Keratinocyte (primary cell): ENCODE data around the gene NIPBL. TPM values are rescaled to one million over a fixed set of nuclear protein-coding genes. Genes with fewer than 3 reads are reported as not detected.

Source experiments
- DNase-seq: peaks from one replicate; pipeline ENCODE4 v3.0.0-alpha.2; 2011; ENCODE audit warnings: low read depth, missing footprints, low spot score
- FAIRE-seq: peaks from 2 replicates; lab custom pipeline; 2011; peaks lifted over from hg19 to GRCh38; lab: Jason Lieb, UNC
- H2AFZ ChIP-seq: 2 replicates; pipeline ENCODE4 v1.6.0; 2012; ENCODE audit warnings: low read length, control low read depth, inconsistent platforms; ENCODE audit not compliant: control insufficient read depth
- H3K27ac ChIP-seq: 2 replicates; pipeline ENCODE4 v1.5.1; 2011; ENCODE audit warnings: low read length; ENCODE audit not compliant: control insufficient read depth, insufficient read depth
- H3K27me3 ChIP-seq: 3 replicates; pipeline ENCODE4 v1.6.0; 2011; ENCODE audit warnings: low read length; ENCODE audit not compliant: control insufficient read depth, insufficient read depth; ENCODE audit errors: extremely low read depth
- H3K36me3 ChIP-seq, 2 experiments: 2 replicates in 1 of 2; 3 replicates in 1 of 2; pipeline ENCODE4 v1.5.1; 2011; ENCODE audit warnings: low read length in 2 of 2, mild to moderate bottlenecking in 1 of 2; ENCODE audit not compliant: control insufficient read depth in 2 of 2, insufficient read depth in 2 of 2; ENCODE audit errors: extremely low read depth in 1 of 2
- H3K4me1 ChIP-seq: 3 replicates; pipeline ENCODE4 v1.5.1; 2011; ENCODE audit warnings: low read length; ENCODE audit not compliant: control insufficient read depth, insufficient read depth; ENCODE audit errors: extremely low read depth
- H3K4me2 ChIP-seq: 3 replicates; pipeline ENCODE4 v1.6.0; 2011; ENCODE audit warnings: low read depth, low read length; ENCODE audit not compliant: control insufficient read depth, insufficient read depth; ENCODE audit errors: extremely low read depth
- H3K4me3 ChIP-seq, 3 experiments: fragments of 200-600 bp in 1 of 3; sonication (generic) in 1 of 3; 2 replicates in 2 of 3; 3 replicates in 1 of 3; pipeline ENCODE4 v1.5.1; 2011 to 2016; ENCODE audit warnings: low read length in 3 of 3, mild to moderate bottlenecking in 3 of 3, control low read depth in 2 of 3, inconsistent platforms in 1 of 3, low read depth in 1 of 3, mixed read lengths in 1 of 3, mixed run types in 1 of 3, moderate library complexity in 1 of 3; ENCODE audit not compliant: control insufficient read depth in 2 of 3, insufficient read depth in 2 of 3; ENCODE audit errors: extremely low read depth in 1 of 3
- H3K79me2 ChIP-seq: 2 replicates; pipeline ENCODE4 v1.6.0; 2012; ENCODE audit warnings: low read length; ENCODE audit not compliant: control insufficient read depth, insufficient read depth
- H3K9ac ChIP-seq: 3 replicates; pipeline ENCODE4 v1.6.0; 2011; ENCODE audit warnings: low read length; ENCODE audit not compliant: control insufficient read depth, insufficient read depth; ENCODE audit errors: extremely low read depth
- H3K9me1 ChIP-seq: 3 replicates; pipeline ENCODE4 v1.6.0; 2011; ENCODE audit warnings: low read length; ENCODE audit not compliant: control insufficient read depth, insufficient read depth; ENCODE audit errors: extremely low read depth
- H3K9me3 ChIP-seq: 2 replicates; pipeline ENCODE4 v1.5.1; 2012; ENCODE audit warnings: low read depth, low read length; ENCODE audit not compliant: control insufficient read depth
- H4K20me1 ChIP-seq: 3 replicates; pipeline ENCODE4 v1.6.0; 2011; ENCODE audit warnings: low read length; ENCODE audit not compliant: control insufficient read depth, insufficient read depth; ENCODE audit errors: extremely low read depth
- CTCF ChIP-seq, 3 experiments: IDR thresholded peaks in 1 of 3; conservative IDR thresholded peaks in 1 of 3; optimal IDR thresholded peaks in 1 of 3; 2 replicates in 2 of 3; 3 replicates in 1 of 3; pipeline versions ENCODE3 to v1.5.1; 2011; ENCODE audit warnings: low read length in 3 of 3, mild to moderate bottlenecking in 3 of 3, moderate library complexity in 2 of 3, control low read depth in 1 of 3, inconsistent platforms in 1 of 3; ENCODE audit not compliant: insufficient read depth in 2 of 3; ENCODE audit errors: extremely low read depth in 1 of 3
- EZH2 ChIP-seq: IDR thresholded peaks from one replicate; pipeline ENCODE4 v1.6.1; 2012; ENCODE audit warnings: inconsistent platforms, mild to moderate bottlenecking, low read length, moderate library complexity
- dilution Hi-C: fragments of 300-500 bp; cut with MboI; formaldehyde crosslinking; loops from one replicate; pipeline ENCODE4 v1.7.0; 2020; ENCODE audit warnings: low sequenced_read_pairs; ENCODE audit not compliant: extremely low pct_ligation_motif_present
- polyA plus RNA-seq, 5 experiments: library from polyadenylated mRNA; depleted of rRNA in 3 of 5; stranded (reverse) in 3 of 5; stranded (forward) in 1 of 5; unstranded in 1 of 5; fragments of >200 nt; gene quantifications; 1 replicate in 1 of 5; 2 replicates in 3 of 5; 3 replicates in 1 of 5; pipeline versions ENCODE4 v1.2.1 to v1.2.3, GENCODE V29; 2011 to 2012; ENCODE audit warnings: missing spikeins in 2 of 5, low read depth in 1 of 5, low replicate concordance in 1 of 5

Gene NIPBL
- polyA plus RNA-seq, 1 donor (not counting 4 experiments of a cell fraction or from before 2014, with no cell fraction given): 23.4 TPM

- FAIRE-seq (no peak), DNase-seq (no peak)
- Histone ChIP-seq H3K79me2 (peaks cover 3% of the 10 kb centered on the region), H3K4me3 (no peak overlapping the region), H3K27me3 (no peaks in the 10 kb centered on the region), H3K9me3 (no peaks in the 10 kb centered on the region), H3K4me1 (no peaks in the 10 kb centered on the region), H3K27ac (no peak overlapping the region), H4K20me1 (peaks cover 2% of the 10 kb centered on the region), H3K36me3 (peaks cover 4% of the 10 kb centered on the region in 2 experiments), H2AFZ (no peak overlapping the region), H3K9ac (no peak overlapping the region), H3K4me2 (no peak overlapping the region), H3K9me1 (no peaks in the 10 kb centered on the region)
- dilution Hi-C loops: no loop called here
- TF ChIP-seq CTCF (optimal IDR thresholded peaks at IDR 0.05 in 1 of 3, IDR thresholded peaks at IDR 0.05 in 1 of 3, conservative IDR thresholded peaks at IDR 0.05 in 1 of 3; ENCODE audit: extremely low read depth in 1 of 3, insufficient read depth in 2 of 3, low read length in 3 of 3): no peak
- TF ChIP-seq EZH2: no peak
Observed at GRCh38 chr5:36988396-36988795, 111.8 kb downstream of the NIPBL start.

- H3K36me3 ChIP-seq: peaks cover 0 to 10% of the 10 kb centered on the region in 2 experiments
Observed at GRCh38 chr5:36998578-36998977, 122.0 kb downstream of the NIPBL start.

More at GRCh38 chr5:36998578-36998977, 122.0 kb downstream of the NIPBL start:
- dilution Hi-C loops: no loop called here
- Histone ChIP-seq H3K9me3 (no peaks in the 10 kb centered on the region), H3K79me2 (no peaks in the 10 kb centered on the region), H2AFZ (no peak overlapping the region), H3K4me3 (no peak overlapping the region), H3K27me3 (no peaks in the 10 kb centered on the region), H4K20me1 (no peaks in the 10 kb centered on the region), H3K27ac (no peak overlapping the region), H3K9ac (no peak overlapping the region), H3K4me1 (no peaks in the 10 kb centered on the region), H3K4me2 (no peak overlapping the region), H3K9me1 (no peaks in the 10 kb centered on the region)
- FAIRE-seq (no peak), DNase-seq (no peak)
- TF ChIP-seq EZH2: no peak
- no peak for TF ChIP-seq CTCF (optimal IDR thresholded peaks at IDR 0.05 in 1 of 3, IDR thresholded peaks at IDR 0.05 in 1 of 3, conservative IDR thresholded peaks at IDR 0.05 in 1 of 3; ENCODE audit: extremely low read depth in 1 of 3, insufficient read depth in 2 of 3, low read length in 3 of 3)
